ENCODE measurements around the gene FAM107B.
A peak's percentile ranks its signal among the peaks of the same experiment; 100 is the strongest.

FAM107B gene

DNA sequence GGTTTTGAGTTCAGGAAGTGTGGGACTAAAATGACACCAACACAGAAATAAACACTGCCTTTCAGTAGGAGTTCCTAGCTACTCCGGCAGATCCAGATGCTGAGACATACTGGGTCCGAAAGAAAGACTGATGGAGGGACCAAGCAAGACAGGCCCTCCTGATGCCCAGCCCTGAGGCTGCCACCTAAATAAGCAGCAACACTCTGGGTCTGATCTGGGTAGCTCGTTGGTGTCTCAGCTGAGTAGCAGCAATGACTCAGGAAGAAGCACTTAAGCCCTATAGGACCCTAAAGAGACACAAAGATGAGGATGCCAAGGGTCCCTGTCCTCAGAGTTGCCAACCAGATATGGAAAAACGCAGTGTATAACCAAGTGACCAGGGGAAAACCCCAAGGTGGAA lies 190.7 kb downstream of the FAM107B start:
- H3K36me3 ChIP-seq, result no peaks in the 10 kb centered on the region
- H3K9me3 ChIP-seq, result no peaks in the 10 kb centered on the region
- no peak overlapping the region for H3K4me3 ChIP-seq
- intact Hi-C loops (cut with DNase I; ENCODE audit: low total_unique reads), result no loop called here
- no peaks in the 10 kb centered on the region for H3K27me3 ChIP-seq
- H3K4me1 ChIP-seq, result peaks cover 0 to 34% (median 13%) of the 10 kb centered on the region in 4 donors
- no peak for TF ChIP-seq CTCF (IDR thresholded peaks at IDR 0.05)
- no peak for DNase-seq
- no peak overlapping the region for H3K27ac ChIP-seq

- DNase-seq, result no peak
- Histone ChIP-seq H3K27ac (no peak overlapping the region), H3K4me1 (peaks cover 0 to 35% (median 16%) of the 10 kb centered on the region in 4 donors), H3K36me3 (no peaks in the 10 kb centered on the region), H3K27me3 (no peaks in the 10 kb centered on the region), H3K4me3 (no peak overlapping the region), H3K9me3 (no peaks in the 10 kb centered on the region)
- intact Hi-C loops (cut with DNase I; ENCODE audit: low total_unique reads), result no loop called here
- TF ChIP-seq CTCF (IDR thresholded peaks at IDR 0.05), result no peak
Observed at GRCh38 chr10:14583252-14583651, 191.4 kb downstream of the FAM107B start.

DNA sequence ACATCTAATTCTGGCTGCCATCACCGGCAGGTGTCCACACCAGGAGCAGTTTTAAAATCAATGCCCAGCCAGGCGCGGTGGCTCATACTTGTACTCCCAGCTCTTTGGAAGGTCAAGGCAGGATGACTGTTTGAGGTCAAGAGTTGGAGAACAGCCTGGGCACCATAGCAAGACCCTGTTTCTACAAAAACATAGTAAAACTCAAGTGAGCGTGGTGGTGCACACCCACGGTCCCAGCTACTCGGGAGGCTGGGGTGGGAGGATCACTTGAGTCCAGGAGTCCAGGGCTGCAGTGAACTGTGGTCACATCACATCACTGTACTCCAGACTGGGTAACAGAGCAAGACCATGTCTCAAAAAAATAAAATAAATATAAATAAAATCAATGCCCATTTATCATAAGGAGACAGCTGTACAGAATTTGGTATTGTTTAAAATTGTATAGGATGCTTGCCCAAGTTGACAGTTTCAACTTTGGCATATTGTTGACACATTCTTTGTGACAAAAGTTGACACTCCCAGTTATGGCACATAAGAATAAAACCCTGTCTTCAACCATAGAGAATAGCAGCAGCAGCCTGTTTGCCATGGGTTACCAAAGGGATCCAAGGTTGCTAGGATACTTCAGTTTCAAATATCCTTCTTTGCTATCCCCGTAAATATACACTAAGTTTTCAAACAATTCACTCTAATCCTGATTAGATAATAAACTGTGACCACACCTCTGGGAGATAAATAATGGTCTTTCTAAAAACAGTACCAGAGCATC lies 193.0 kb downstream of the FAM107B start:
- intact Hi-C loops (cut with DNase I; ENCODE audit: low total_unique reads), result no loop called here
- H3K4me1 ChIP-seq, result peaks cover 0 to 32% (median 18%) of the 10 kb centered on the region in 4 donors

DNA sequence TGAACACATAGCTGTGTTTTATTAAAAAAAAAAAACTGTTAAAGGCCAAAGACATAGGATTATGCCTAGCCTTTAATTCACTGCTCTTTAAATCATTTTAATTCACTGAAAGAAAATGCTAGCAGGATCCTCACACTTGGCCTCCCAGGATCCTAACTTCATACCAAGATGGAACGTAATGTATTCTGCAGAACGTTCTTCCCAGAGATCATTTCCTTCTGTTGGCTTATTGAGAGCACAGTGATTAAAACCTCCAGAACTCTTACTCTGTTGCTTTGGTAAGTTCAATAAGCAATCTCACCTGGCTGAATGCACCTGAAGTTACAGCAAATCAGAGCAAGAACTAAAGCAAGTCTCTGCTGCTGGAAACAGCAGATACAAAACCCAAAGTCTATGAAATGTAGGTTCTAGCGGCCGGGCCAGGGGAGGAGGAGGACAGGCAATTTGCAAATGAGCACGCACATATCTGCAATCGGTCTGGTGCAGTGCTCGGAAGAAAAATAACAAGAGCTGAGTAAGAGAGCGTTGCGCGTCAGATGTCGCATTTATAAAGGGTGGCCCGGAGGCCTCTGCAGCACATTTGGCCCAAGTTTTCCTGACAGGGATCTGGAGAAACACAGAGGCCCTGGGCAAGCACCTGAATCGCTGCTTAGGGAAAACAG lies 193.9 kb downstream of the FAM107B start:
- TF ChIP-seq CTCF (IDR thresholded peaks at IDR 0.05), result no peak
- H3K27ac ChIP-seq, result peak overlapping the region in 1 of 2 donors; percentile 68
- no peaks in the 10 kb centered on the region for H3K27me3 ChIP-seq
- H3K4me3 ChIP-seq, result no peak overlapping the region
- no peak for DNase-seq
- no peaks in the 10 kb centered on the region for H3K9me3 ChIP-seq
- intact Hi-C loops (cut with DNase I; ENCODE audit: low total_unique reads), result no loop called here
- H3K4me1 ChIP-seq, result peaks cover 0 to 32% (median 15%) of the 10 kb centered on the region in 4 donors
- H3K36me3 ChIP-seq, result no peaks in the 10 kb centered on the region

More for the DNA sequence above, 193.0 kb downstream of the FAM107B start:
- H3K4me3 ChIP-seq, result no peak overlapping the region
- TF ChIP-seq CTCF (IDR thresholded peaks at IDR 0.05), result no peak
- H3K27ac ChIP-seq, result no peak overlapping the region
- H3K27me3 ChIP-seq, result no peaks in the 10 kb centered on the region
- H3K9me3 ChIP-seq, result no peaks in the 10 kb centered on the region
- DNase-seq, result no peak
- H3K36me3 ChIP-seq, result no peaks in the 10 kb centered on the region

GRCh38 chr10:14579405-14579804 lies 195.3 kb downstream of the FAM107B start:
- H3K4me3 ChIP-seq, result no peak overlapping the region
- intact Hi-C loops (cut with DNase I; ENCODE audit: low total_unique reads), result no loop called here
- no peaks in the 10 kb centered on the region for H3K27me3 ChIP-seq
- no peaks in the 10 kb centered on the region for H3K36me3 ChIP-seq
- DNase-seq, result no peak
- peaks cover 0 to 32% (median 11%) of the 10 kb centered on the region in 4 donors for H3K4me1 ChIP-seq
- H3K9me3 ChIP-seq, result no peaks in the 10 kb centered on the region
- no peak for TF ChIP-seq CTCF (IDR thresholded peaks at IDR 0.05)
- H3K27ac ChIP-seq, result peak overlapping the region; percentile 62 to 68

Data from tibial artery (tissue), 4 donors.